GM10847 (cell line): ENCODE measurements around the gene CSRP1.

Source experiments
- POLR2A ChIP-seq: IDR thresholded peaks from 2 replicates; pipeline ENCODE4 v1.6.1; 2011; ENCODE audit not compliant: insufficient read length; ENCODE audit errors: extremely low read depth

CSRP1 gene

GRCh38 chr1:201540846-201541735, 34.2 kb upstream of the CSRP1 start:
- no peak for TF ChIP-seq POLR2A

GRCh38 chr1:201539561-201540431, 32.9 kb upstream of the CSRP1 start:
- no peak for TF ChIP-seq POLR2A

GRCh38 chr1:201538612-201539551, 32.0 kb upstream of the CSRP1 start, which contains the start of gene NAV1:
NAV1 (plus strand) TSS chr1:201539127; CDS start chr1:201622885, 83,758 bp downstream.
- TF ChIP-seq POLR2A = no peak

- no peak for TF ChIP-seq POLR2A
These were observed 31.1 kb upstream of the CSRP1 start for GRCh38 chr1:201537891-201538611.

- TF ChIP-seq POLR2A = no peak
These were observed 30.5 kb upstream of the CSRP1 start for GRCh38 chr1:201537467-201537866.

GRCh38 chr1:201537028-201537427, 30.1 kb upstream of the CSRP1 start:
- TF ChIP-seq POLR2A = no peak

GRCh38 chr1:201536558-201536957, 29.6 kb upstream of the CSRP1 start:
- no peak for TF ChIP-seq POLR2A

GRCh38 chr1:201535919-201536245, 29.0 kb upstream of the CSRP1 start:
- no peak for TF ChIP-seq POLR2A

GRCh38 chr1:201535046-201535918, 28.4 kb upstream of the CSRP1 start:
- TF ChIP-seq POLR2A = no peak

GRCh38 chr1:201533836-201534235, 26.9 kb upstream of the CSRP1 start:
- no peak for TF ChIP-seq POLR2A

GRCh38 chr1:201531551-201532425, 24.9 kb upstream of the CSRP1 start:
- TF ChIP-seq POLR2A = no peak

- TF ChIP-seq POLR2A = no peak
These were observed 24.0 kb upstream of the CSRP1 start for GRCh38 chr1:201530741-201531531.
